Measurements from ENCODE around the gene DLG2.

The DLG2 gene

GRCh38 chr11:84829162-84829561, 798.0 kb downstream of the DLG2 start:
- Mint-ChIP-seq H3K9me3 (peaks cover 42% of the 10 kb centered on the region), H3K27ac (ENCODE audit: low read depth) (no peak overlapping the region), H3K4me1 (no peaks in the 10 kb centered on the region), H3K4me3 (no peak overlapping the region), H3K36me3 (ENCODE audit: insufficient read depth) (no peaks in the 10 kb centered on the region), H3K27me3 (no peaks in the 10 kb centered on the region)
- DNase-seq (ENCODE audit: low spot score in 2 of 2) (no peak), ATAC-seq (replicated peaks; ENCODE audit: extremely low read depth, poor library complexity, severe bottlenecking) (no peak)

- no peak overlapping the region for H3K27ac Mint-ChIP-seq (ENCODE audit: low read depth)
- no peaks in the 10 kb centered on the region for H3K36me3 Mint-ChIP-seq (ENCODE audit: insufficient read depth)
- H3K9me3 Mint-ChIP-seq = peaks cover 42% of the 10 kb centered on the region
- DNase-seq (ENCODE audit: low spot score in 2 of 2) (no peak), ATAC-seq (replicated peaks; ENCODE audit: extremely low read depth, poor library complexity, severe bottlenecking) (no peak)
- no peak overlapping the region for H3K4me3 Mint-ChIP-seq
- H3K27me3 Mint-ChIP-seq = no peaks in the 10 kb centered on the region
- H3K4me1 Mint-ChIP-seq = no peaks in the 10 kb centered on the region
Measured at GRCh38 chr11:84828616-84829015, 798.5 kb downstream of the DLG2 start.

- H3K27ac Mint-ChIP-seq (ENCODE audit: low read depth) = no peak overlapping the region
Measured at GRCh38 chr11:84825106-84825660, 802.0 kb downstream of the DLG2 start.

GRCh38 chr11:84824624-84825023, 802.5 kb downstream of the DLG2 start:
- Mint-ChIP-seq H3K9me3 (peaks cover 37% of the 10 kb centered on the region), H3K27ac (ENCODE audit: low read depth) (no peak overlapping the region), H3K27me3 (no peaks in the 10 kb centered on the region), H3K4me3 (no peak overlapping the region), H3K4me1 (no peaks in the 10 kb centered on the region), H3K36me3 (ENCODE audit: insufficient read depth) (no peaks in the 10 kb centered on the region)
- DNase-seq (ENCODE audit: low spot score in 2 of 2) (no peak), ATAC-seq (replicated peaks; ENCODE audit: extremely low read depth, poor library complexity, severe bottlenecking) (no peak)

More at GRCh38 chr11:84825106-84825660, 802.0 kb downstream of the DLG2 start:
- no peak for ATAC-seq (replicated peaks; ENCODE audit: extremely low read depth, poor library complexity, severe bottlenecking)
- Mint-ChIP-seq H3K4me3 (no peak overlapping the region), H3K27me3 (no peaks in the 10 kb centered on the region), H3K4me1 (no peaks in the 10 kb centered on the region), H3K36me3 (ENCODE audit: insufficient read depth) (no peaks in the 10 kb centered on the region), H3K9me3 (peaks cover 37% of the 10 kb centered on the region)
- DNase-seq (ENCODE audit: low spot score in 2 of 2) = no peak

GRCh38 chr11:84819537-84819936, 807.6 kb downstream of the DLG2 start:
- H3K4me1 Mint-ChIP-seq = no peaks in the 10 kb centered on the region
- DNase-seq (ENCODE audit: low spot score in 2 of 2) (no peak), ATAC-seq (replicated peaks; ENCODE audit: extremely low read depth, poor library complexity, severe bottlenecking) (no peak)
- H3K9me3 Mint-ChIP-seq = peaks cover 11% of the 10 kb centered on the region
- no peaks in the 10 kb centered on the region for H3K27me3 Mint-ChIP-seq
- no peak overlapping the region for H3K27ac Mint-ChIP-seq (ENCODE audit: low read depth)
- no peaks in the 10 kb centered on the region for H3K36me3 Mint-ChIP-seq (ENCODE audit: insufficient read depth)
- H3K4me3 Mint-ChIP-seq = no peak overlapping the region

GRCh38 chr11:84819128-84819527, 808.0 kb downstream of the DLG2 start:
- no peak overlapping the region for H3K27ac Mint-ChIP-seq (ENCODE audit: low read depth)
- no peak for ATAC-seq (replicated peaks; ENCODE audit: extremely low read depth, poor library complexity, severe bottlenecking)
- no peak overlapping the region for H3K4me3 Mint-ChIP-seq
- no peaks in the 10 kb centered on the region for H3K36me3 Mint-ChIP-seq (ENCODE audit: insufficient read depth)
- H3K27me3 Mint-ChIP-seq = no peaks in the 10 kb centered on the region
- no peaks in the 10 kb centered on the region for H3K4me1 Mint-ChIP-seq
- no peak for DNase-seq (ENCODE audit: low spot score in 2 of 2)
- H3K9me3 Mint-ChIP-seq = peaks cover 15% of the 10 kb centered on the region

- Mint-ChIP-seq H3K4me1 (no peaks in the 10 kb centered on the region), H3K36me3 (ENCODE audit: insufficient read depth) (no peaks in the 10 kb centered on the region), H3K4me3 (no peak overlapping the region), H3K27ac (ENCODE audit: low read depth) (no peak overlapping the region), H3K9me3 (peaks cover 15% of the 10 kb centered on the region), H3K27me3 (no peaks in the 10 kb centered on the region)
- no peak for DNase-seq (ENCODE audit: low spot score in 2 of 2)
- no peak for ATAC-seq (replicated peaks; ENCODE audit: extremely low read depth, poor library complexity, severe bottlenecking)
Measured at GRCh38 chr11:84817998-84818397, 809.1 kb downstream of the DLG2 start.

- no peak overlapping the region for H3K4me3 Mint-ChIP-seq
- no peaks in the 10 kb centered on the region for H3K36me3 Mint-ChIP-seq (ENCODE audit: insufficient read depth)
- no peaks in the 10 kb centered on the region for H3K27me3 Mint-ChIP-seq
- ATAC-seq (replicated peaks; ENCODE audit: extremely low read depth, poor library complexity, severe bottlenecking) = no peak
- H3K27ac Mint-ChIP-seq (ENCODE audit: low read depth) = no peak overlapping the region
- DNase-seq (ENCODE audit: low spot score in 2 of 2) = no peak
- peaks cover 10% of the 10 kb centered on the region for H3K9me3 Mint-ChIP-seq
- H3K4me1 Mint-ChIP-seq = no peaks in the 10 kb centered on the region
Measured at GRCh38 chr11:84812471-84812969, 814.6 kb downstream of the DLG2 start.

- Mint-ChIP-seq H3K27me3 (no peaks in the 10 kb centered on the region), H3K9me3 (peaks cover 7% of the 10 kb centered on the region), H3K4me3 (no peak overlapping the region), H3K27ac (ENCODE audit: low read depth) (no peak overlapping the region), H3K4me1 (no peaks in the 10 kb centered on the region), H3K36me3 (ENCODE audit: insufficient read depth) (no peaks in the 10 kb centered on the region)
- ATAC-seq (replicated peaks; ENCODE audit: extremely low read depth, poor library complexity, severe bottlenecking) (no peak), DNase-seq (ENCODE audit: low spot score in 2 of 2) (no peak)
Measured at GRCh38 chr11:84806354-84806753, 820.8 kb downstream of the DLG2 start.

GRCh38 chr11:84804041-84804440, 823.1 kb downstream of the DLG2 start:
- no peak for DNase-seq (ENCODE audit: low spot score in 2 of 2)
- no peak overlapping the region for H3K4me3 Mint-ChIP-seq
- peaks cover 7% of the 10 kb centered on the region for H3K9me3 Mint-ChIP-seq

GRCh38 chr11:84800755-84801346, 826.3 kb downstream of the DLG2 start:
- peaks cover 15% of the 10 kb centered on the region for H3K9me3 Mint-ChIP-seq
- ATAC-seq (replicated peaks; ENCODE audit: extremely low read depth, poor library complexity, severe bottlenecking) = no peak
- H3K27me3 Mint-ChIP-seq = no peaks in the 10 kb centered on the region
- H3K27ac Mint-ChIP-seq (ENCODE audit: low read depth) = no peak overlapping the region
- H3K4me3 Mint-ChIP-seq = no peak overlapping the region
- no peaks in the 10 kb centered on the region for H3K36me3 Mint-ChIP-seq (ENCODE audit: insufficient read depth)
- DNase-seq (ENCODE audit: low spot score in 2 of 2) = no peak
- H3K4me1 Mint-ChIP-seq = no peaks in the 10 kb centered on the region

More at GRCh38 chr11:84804041-84804440, 823.1 kb downstream of the DLG2 start:
- no peaks in the 10 kb centered on the region for H3K4me1 Mint-ChIP-seq
- no peaks in the 10 kb centered on the region for H3K27me3 Mint-ChIP-seq
- no peaks in the 10 kb centered on the region for H3K36me3 Mint-ChIP-seq (ENCODE audit: insufficient read depth)
- H3K27ac Mint-ChIP-seq (ENCODE audit: low read depth) = no peak overlapping the region
- no peak for ATAC-seq (replicated peaks; ENCODE audit: extremely low read depth, poor library complexity, severe bottlenecking)

- no peak overlapping the region for H3K27ac Mint-ChIP-seq (ENCODE audit: low read depth)
- no peaks in the 10 kb centered on the region for H3K27me3 Mint-ChIP-seq
- ATAC-seq (replicated peaks; ENCODE audit: extremely low read depth, poor library complexity, severe bottlenecking) (no peak), DNase-seq (ENCODE audit: low spot score in 2 of 2) (no peak)
- H3K9me3 Mint-ChIP-seq = peaks cover 19% of the 10 kb centered on the region
- no peaks in the 10 kb centered on the region for H3K36me3 Mint-ChIP-seq (ENCODE audit: insufficient read depth)
- H3K4me3 Mint-ChIP-seq = no peak overlapping the region
- no peaks in the 10 kb centered on the region for H3K4me1 Mint-ChIP-seq
Measured at GRCh38 chr11:84799112-84799511, 828.0 kb downstream of the DLG2 start.

GRCh38 chr11:84795698-84796097, 831.4 kb downstream of the DLG2 start:
- peaks cover 36% of the 10 kb centered on the region for H3K9me3 Mint-ChIP-seq
- H3K27ac Mint-ChIP-seq (ENCODE audit: low read depth) = no peak overlapping the region
- no peaks in the 10 kb centered on the region for H3K27me3 Mint-ChIP-seq
- no peak overlapping the region for H3K4me3 Mint-ChIP-seq
- ATAC-seq (replicated peaks; ENCODE audit: extremely low read depth, poor library complexity, severe bottlenecking) (no peak), DNase-seq (ENCODE audit: low spot score in 2 of 2) (no peak)
- H3K4me1 Mint-ChIP-seq = no peaks in the 10 kb centered on the region
- no peaks in the 10 kb centered on the region for H3K36me3 Mint-ChIP-seq (ENCODE audit: insufficient read depth)
